Measurements from ENCODE around the gene SAMD4A.
A peak's percentile ranks its signal among the peaks of the same experiment; 100 is the strongest.
"Not testable (repeated sequence)": the region's sequence is repeated elsewhere in the genome, so short reads cannot be mapped to it uniquely, and the experiment has no call there.

SAMD4A gene

DNA sequence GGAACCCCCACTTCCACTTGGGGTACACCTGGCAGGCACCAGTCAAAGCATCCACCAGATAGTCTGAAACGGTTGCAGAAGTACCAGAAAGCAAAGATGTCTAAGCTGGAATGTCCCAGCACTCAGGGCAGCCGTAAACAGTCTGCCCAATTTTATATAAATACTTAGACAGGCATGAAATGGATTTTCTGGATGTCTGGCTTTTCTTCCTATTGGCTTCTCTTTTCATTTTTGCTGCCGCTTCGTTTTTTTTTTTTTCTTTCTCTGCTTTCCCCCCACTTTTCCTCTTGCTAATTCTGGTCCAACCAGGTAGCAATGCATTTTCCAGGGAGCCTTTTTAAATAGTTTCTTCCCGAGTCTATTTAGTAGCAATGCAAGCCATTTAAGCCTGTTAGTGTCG, 168.0 kb downstream of the SAMD4A start:
- no peak for DNase-seq (ENCODE audit: low spot score)

- no peak for DNase-seq (ENCODE audit: low spot score)
Observed at GRCh38 chr14:54735424-54735823, 168.5 kb downstream of the SAMD4A start.

- DNase-seq (ENCODE audit: low spot score) = peak; percentile 10
Observed at GRCh38 chr14:54737132-54737711, 170.3 kb downstream of the SAMD4A start.

- no peak for DNase-seq (ENCODE audit: low spot score)
Observed at GRCh38 chr14:54738009-54738408, 171.1 kb downstream of the SAMD4A start.

DNA sequence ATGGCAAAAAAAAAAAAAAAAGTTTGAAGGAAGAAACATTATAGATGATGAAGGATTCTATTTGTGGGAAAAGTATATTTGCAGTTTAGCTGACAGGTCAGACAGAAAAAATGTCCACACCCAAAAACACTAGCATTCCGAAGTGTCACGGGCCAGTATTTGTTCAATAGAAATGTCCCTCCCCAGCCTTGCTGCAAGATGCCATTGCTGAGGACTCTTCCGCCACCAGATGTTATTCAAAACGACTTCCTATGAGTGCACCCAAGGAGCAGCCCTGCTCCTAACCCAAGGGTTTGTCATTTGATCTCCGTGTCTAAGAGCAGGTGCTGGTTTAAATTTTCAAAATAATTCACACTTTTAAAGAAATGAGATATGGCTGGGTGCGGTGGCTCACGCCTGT, 172.6 kb downstream of the SAMD4A start:
- no peak for DNase-seq (ENCODE audit: low spot score)

- DNase-seq (ENCODE audit: low spot score) = no peak
Observed at GRCh38 chr14:54742492-54743350, 175.8 kb downstream of the SAMD4A start.

- no peak for DNase-seq (ENCODE audit: low spot score)
Observed at GRCh38 chr14:54743382-54743781, 176.5 kb downstream of the SAMD4A start.

- no peak for DNase-seq (ENCODE audit: low spot score)
Observed at GRCh38 chr14:54746019-54746418, 179.1 kb downstream of the SAMD4A start.

DNA sequence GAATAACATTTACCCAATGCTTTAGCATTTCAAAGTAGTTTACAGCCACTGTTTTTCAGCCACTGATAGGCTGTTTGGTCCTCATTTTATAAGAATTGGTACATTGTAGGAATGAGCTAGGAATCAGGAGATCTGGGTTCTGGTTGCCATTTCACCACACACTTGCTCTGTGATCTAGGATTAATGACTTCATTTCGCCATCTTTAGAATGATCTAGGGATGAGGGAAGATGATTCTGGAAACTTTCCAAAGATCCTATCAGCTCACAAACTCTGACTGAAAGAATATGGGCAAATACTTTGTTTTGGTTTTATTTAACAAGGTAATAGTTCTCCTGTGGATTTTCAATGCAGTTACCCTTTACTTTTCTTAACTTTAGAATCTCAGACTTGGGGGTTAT, 180.7 kb downstream of the SAMD4A start:
- DNase-seq (ENCODE audit: low spot score) = no peak

DNA sequence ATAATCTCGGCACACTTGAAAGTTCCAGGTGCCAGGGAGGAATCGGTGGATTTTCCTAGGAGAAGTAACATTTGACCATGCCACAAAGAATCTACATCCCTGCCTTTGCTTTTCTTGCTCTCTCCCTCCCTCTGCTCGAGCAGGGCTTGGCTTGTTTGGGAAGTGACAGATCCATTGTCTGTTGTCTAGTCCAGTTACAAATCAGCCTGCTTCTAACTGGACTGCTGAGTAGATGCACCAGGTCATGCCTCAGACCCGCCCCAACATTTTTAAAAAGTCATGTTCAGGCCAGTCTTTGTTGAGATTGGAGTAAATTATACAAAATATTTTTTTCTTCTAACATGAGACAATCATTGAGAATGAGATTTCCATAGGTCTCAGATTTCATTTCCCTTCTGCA, 182.3 kb downstream of the SAMD4A start:
- DNase-seq (ENCODE audit: low spot score) = no peak

- DNase-seq (ENCODE audit: low spot score) = no peak
Observed at GRCh38 chr14:54749727-54750126, 182.8 kb downstream of the SAMD4A start.

DNA sequence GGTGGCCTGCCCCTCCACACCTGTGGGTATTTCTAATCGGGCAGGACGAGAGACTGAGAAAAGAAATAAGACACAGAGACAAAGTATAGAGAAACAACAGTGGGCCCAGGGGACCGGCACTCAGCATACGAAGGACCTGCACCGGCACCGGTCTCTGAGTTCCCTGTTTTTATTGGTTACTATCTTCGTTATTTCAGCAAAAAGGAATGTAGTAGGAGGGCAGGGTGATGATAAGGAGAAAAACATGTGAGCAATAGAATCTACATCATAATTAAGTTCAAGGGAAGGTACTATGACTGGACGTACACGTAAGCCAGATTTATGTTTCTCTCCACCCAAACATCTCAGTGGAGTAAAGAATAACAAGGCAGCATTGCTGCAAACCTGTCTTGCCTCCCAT, 185.7 kb downstream of the SAMD4A start:
- not testable (repeated sequence) for DNase-seq (ENCODE audit: low spot score)

DNA sequence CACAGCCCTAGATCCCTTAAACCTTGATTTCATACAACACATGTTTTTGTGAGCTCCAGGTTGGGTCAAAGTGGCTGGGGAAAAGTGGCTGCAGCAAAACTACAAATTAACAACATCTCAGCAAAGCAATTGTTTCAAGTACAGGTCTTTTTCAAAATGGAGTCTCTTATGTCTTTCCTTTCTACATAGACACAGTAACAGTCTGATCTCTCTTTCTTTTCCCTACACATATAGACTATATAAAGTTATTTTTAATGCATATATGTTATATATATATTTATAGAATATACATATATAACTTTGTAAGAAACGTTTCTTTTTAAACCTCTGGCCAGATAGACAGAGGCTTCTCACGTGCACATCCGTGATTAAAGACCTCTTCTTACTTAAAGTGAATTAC, 186.5 kb downstream of the SAMD4A start:
- DNase-seq (ENCODE audit: low spot score) = not testable (repeated sequence)

DNA sequence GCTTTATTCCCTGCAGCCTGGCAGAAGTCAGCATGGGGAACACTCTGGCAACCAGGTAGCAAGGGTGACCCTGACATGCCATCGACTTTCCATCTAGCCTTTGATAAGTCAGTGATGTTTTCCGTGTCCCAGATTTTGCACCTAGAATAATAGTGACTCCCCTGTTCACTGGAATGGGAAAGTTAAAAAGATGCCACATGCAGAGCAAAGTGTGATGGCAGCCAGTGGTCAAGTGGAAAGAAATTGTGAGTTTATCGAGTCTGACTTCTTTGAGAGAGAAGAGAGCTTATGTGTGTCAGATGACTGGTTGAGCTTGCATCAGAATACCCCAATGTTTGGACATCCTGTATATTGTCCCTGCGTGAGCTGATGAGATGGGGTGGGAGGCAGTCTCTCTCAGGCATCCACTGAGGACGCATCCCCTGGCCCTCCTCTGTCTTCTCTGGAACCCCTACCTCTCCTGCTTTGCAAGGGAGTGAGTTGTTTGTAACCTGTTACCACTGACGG, 187.2 kb downstream of the SAMD4A start:
- no peak for DNase-seq (ENCODE audit: low spot score)

DNA sequence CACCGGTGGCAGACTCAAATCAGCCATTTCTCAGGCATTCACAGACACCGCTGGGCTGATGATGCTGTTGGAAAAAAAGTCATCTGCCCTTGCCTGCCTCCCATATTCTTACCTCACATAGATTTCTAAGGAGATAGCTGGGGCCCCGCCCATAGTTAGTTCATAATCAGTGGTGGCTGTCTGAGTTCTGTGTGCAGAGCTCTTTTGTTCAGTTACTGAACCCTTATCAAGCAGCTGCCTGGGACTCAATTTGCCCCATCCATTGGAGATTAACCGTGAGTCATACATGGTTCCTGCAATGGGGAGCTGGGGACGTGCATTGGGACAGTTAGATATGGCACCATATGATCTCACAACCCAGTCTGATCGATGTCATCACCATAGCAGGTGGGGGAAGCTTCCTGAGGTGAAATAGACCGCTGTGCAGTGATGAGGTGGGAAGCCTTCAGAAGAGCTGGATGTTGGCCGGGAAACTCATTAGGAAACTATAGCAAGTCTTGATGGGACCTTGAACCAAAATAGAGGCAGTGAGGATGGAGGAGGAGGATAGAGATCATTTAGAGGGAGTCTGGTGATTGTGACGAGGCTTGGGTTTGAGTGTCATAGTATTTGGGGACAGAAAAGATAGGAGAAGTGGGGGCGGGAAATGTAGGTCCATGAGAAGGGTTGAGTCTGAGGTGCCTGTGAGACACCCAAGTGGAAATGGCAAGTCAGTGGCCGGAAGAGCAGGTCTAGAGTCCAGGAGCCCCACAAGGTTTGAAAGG, 187.9 kb downstream of the SAMD4A start:
- DNase-seq (ENCODE audit: low spot score) = no peak

DNA sequence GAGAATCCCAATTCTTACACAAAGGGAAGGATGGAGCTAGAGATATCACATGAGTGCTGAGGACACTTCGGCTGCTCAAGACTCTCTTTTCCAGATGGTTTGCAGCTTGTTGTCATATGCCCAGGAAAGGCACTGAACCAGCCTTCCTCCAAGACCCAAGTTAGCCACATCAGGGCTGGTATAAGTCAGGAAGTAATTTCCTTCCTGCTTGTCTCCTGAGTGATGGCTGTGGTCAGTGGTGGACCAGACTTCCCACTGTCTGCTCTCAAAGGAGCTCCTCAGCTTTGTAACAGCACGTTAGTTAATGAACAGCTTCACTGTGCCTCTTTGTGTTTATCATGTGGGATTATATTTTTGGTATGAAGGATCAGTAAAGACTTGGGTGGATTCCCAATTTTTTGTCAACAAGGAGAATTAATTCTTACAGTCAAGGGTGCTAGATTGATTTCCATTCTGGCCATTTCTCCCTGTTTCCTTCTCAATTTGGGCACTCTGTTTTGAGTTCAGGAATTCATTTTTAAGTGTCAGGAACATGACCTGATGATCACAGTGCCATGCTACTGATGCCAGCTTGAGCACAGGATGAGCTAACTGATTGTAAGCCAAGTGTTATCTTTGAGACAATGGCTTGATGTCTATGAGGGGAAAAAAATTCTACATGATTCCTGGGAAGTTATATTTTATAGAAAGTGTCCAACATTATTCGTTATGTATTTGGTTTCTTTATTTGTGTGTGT, 189.9 kb downstream of the SAMD4A start:
- DNase-seq (ENCODE audit: low spot score) = no peak

- no peak for DNase-seq (ENCODE audit: low spot score)
Observed at GRCh38 chr14:54758041-54758440, 191.1 kb downstream of the SAMD4A start.

DNA sequence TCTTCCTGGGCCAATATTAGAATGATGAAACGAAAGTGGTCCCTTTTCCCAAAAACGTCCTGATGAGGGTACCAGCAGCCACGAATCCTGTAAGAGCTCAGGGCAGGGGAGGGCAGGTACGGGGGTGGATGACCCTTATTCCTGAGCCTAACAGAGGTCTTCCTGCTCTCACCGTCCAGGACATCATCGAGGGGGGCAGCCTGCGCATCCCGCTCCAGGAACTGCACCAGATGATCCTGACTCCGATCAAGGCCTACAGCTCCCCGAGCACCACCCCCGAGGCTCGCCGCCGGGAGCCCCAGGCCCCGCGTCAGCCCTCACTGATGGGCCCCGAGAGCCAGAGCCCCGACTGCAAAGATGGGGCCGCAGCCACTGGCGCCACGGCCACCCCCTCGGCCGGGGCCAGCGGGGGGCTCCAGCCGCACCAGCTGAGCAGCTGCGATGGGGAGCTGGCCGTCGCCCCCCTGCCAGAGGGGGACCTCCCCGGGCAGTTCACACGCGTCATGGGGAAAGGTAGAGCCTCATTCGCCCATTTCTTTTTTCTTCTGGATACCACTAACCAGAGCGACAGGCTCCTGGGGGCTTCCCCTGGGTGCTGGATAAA, 193.2 kb downstream of the SAMD4A start:
- DNase-seq (ENCODE audit: low spot score) = no peak

DNA sequence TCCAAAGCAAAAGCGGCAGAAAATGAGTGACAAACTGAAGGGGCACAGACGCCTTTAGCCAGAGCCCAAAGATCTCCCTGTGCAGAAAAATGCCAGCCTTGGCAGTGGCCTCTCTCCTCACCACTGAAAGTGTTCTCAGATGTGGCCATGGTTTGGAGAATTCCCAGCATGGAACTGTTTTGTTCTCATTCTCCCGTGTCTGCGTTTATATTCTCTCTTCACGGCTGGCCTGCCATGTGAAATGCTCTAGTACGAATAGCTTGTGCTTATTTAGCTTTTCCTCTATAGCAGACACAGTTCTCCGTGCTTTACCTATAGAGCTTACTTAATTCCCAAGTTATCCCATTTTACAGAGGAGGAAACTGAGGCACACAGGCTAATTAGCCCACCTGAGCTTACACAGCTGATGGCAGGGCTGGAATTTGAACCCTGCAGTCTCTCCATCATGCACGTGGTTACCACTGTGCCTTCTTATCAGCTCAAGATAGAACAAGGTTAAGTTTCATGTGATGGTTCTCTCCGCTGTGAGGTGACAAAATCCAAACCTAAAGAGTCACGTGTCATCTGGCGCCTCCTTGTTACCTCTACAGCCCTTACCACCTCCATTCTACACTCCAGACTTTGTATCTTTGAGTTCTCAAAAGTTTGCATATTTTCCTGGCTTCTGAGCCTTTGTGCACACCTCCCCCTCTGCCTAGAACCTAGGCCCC, 194.1 kb downstream of the SAMD4A start:
- no peak for DNase-seq (ENCODE audit: low spot score)

GRCh38 chr14:54761835-54762234, 194.9 kb downstream of the SAMD4A start:
- no peak for DNase-seq (ENCODE audit: low spot score)

GRCh38 chr14:54762296-54762695, 195.4 kb downstream of the SAMD4A start:
- no peak for DNase-seq (ENCODE audit: low spot score)
